HCT116 (cell line): ENCODE measurements around the gene CHAF1A. TPM values are rescaled to one million over a fixed set of nuclear protein-coding genes. Genes with fewer than 3 reads are reported as not detected.

Experiments used
- ATAC-seq: fragments of 200-7000 bp; cut with Tn5 transposase; 2 replicates; pipeline ENCODE4 v1.9.1; 2020; ENCODE audit warnings: mild to moderate bottlenecking, moderate library complexity
- BruUV-seq: library from RNA; stranded (reverse); fragments of 400-500 nt; replicated peaks from 2 replicates; lab custom pipeline; 2021; lab: Mats Ljungman, UMichigan
- CTCF ChIA-PET: fragments of 300-600 bp; sonication (Branson Sonifier 250); formaldehyde crosslinking; loops from one replicate; lab custom pipeline; 2021; ENCODE audit warnings: antibody characterized with exemption; lab: Charles Lee
- POLR2A ChIA-PET: fragments of 300-600, 350-600 bp; sonication (Branson Sonifier 250); formaldehyde crosslinking; loops from one replicate; lab custom pipeline; 2021; ENCODE audit warnings: antibody characterized with exemption; lab: Charles Lee
- RAD21 ChIA-PET, 2 experiments: fragments of 300-600 bp; sonication (Branson Sonifier 250); formaldehyde crosslinking; loops; one replicate each; lab custom pipeline; 2023; ENCODE audit warnings: low total read pairs in 2 of 2; ENCODE audit not compliant: uncharacterized antibody in 2 of 2, unreplicated experiment in 2 of 2, low non-redundant PET in 1 of 2; lab: Charles Lee
- DNase-seq: peaks from one replicate; pipeline ENCODE4 v3.0.0-alpha.2; 2010; ENCODE audit warnings: low read depth, low spot score
- H2AFZ ChIP-seq: fragments of 200-600 bp; shearing (Covaris generic), sonication (generic); 2 replicates; pipeline ENCODE4 v1.6.1; 2017; ENCODE audit warnings: low read depth, mixed run types, mixed read lengths, antibody characterized with exemption, low read length; ENCODE audit not compliant: poor library complexity, severe bottlenecking
- H3K27ac ChIP-seq: 2 replicates; pipeline ENCODE4 v1.5.1; 2012; ENCODE audit warnings: low read depth, low read length
- H3K27me3 ChIP-seq: fragments of 200-600 bp; sonication (generic); 2 replicates; pipeline ENCODE4 v1.6.1; 2016; ENCODE audit warnings: mixed run types, low read length, mixed read lengths; ENCODE audit not compliant: insufficient read depth
- H3K36me3 ChIP-seq, 2 experiments: fragments of 200-500 bp in 1 of 2; fragments of 200-600 bp in 1 of 2; sonication (Bioruptor generic) in 1 of 2; sonication (generic) in 1 of 2; 2 replicates each; pipeline versions ENCODE4 v1.5.1 to v1.6.1; 2014 to 2016; ENCODE audit warnings: low read length in 2 of 2, inconsistent platforms in 1 of 2, mixed read lengths in 1 of 2, mixed run types in 1 of 2; ENCODE audit not compliant: insufficient read depth in 2 of 2, control insufficient read depth in 1 of 2
- H3K4me1 ChIP-seq, 2 experiments: fragments of 200-600 bp in 1 of 2; sonication (generic) in 1 of 2; 2 replicates each; pipeline versions ENCODE4 v1.5.1 to v1.6.1; 2012 to 2017; ENCODE audit warnings: low read length in 2 of 2, inconsistent platforms in 1 of 2, mild to moderate bottlenecking in 1 of 2, mixed read lengths in 1 of 2, mixed run types in 1 of 2, moderate library complexity in 1 of 2; ENCODE audit not compliant: insufficient read depth in 2 of 2, control insufficient read depth in 1 of 2
- H3K4me2 ChIP-seq: fragments of 200-600 bp; sonication (generic); 2 replicates; pipeline ENCODE4 v1.6.1; 2017; ENCODE audit warnings: mixed run types, low read length, mixed read lengths
- H3K4me3 ChIP-seq, 2 experiments: fragments of 200-600 bp in 1 of 2; sonication (generic) in 1 of 2; replicated peaks in 1 of 2; 2 replicates each; pipeline ENCODE4 v1.5.1; 2011 to 2016; ENCODE audit warnings: low read length in 2 of 2, control low read depth in 1 of 2, low read depth in 1 of 2, mild to moderate bottlenecking in 1 of 2, mixed read lengths in 1 of 2, mixed run types in 1 of 2
- H3K79me2 ChIP-seq: fragments of 200-600 bp; sonication (generic); 2 replicates; pipeline ENCODE4 v1.6.1; 2017; ENCODE audit warnings: mild to moderate bottlenecking, mixed run types, low read length, moderate library complexity, mixed read lengths; ENCODE audit not compliant: insufficient read depth
- H3K9ac ChIP-seq: fragments of 200-600 bp; sonication (generic); 2 replicates; pipeline ENCODE4 v1.6.1; 2016; ENCODE audit warnings: low read length, mixed read lengths
- H3K9me2 ChIP-seq: fragments of 200-600 bp; sonication (generic), shearing (Covaris generic); 2 replicates; pipeline ENCODE4 v1.6.1; 2017; ENCODE audit warnings: mixed run types, mild to moderate bottlenecking, moderate library complexity; ENCODE audit not compliant: insufficient read depth
- H3K9me3 ChIP-seq, 2 experiments: fragments of 200-500 bp in 1 of 2; fragments of 200-600 bp in 1 of 2; sonication (Bioruptor generic) in 1 of 2; sonication (generic) in 1 of 2; 2 replicates each; pipeline ENCODE4 v1.6.1; 2014 to 2017; ENCODE audit warnings: low read length in 2 of 2, mixed read lengths in 2 of 2, inconsistent platforms in 1 of 2, low read depth in 1 of 2, mild to moderate bottlenecking in 1 of 2, mixed run types in 1 of 2, moderate library complexity in 1 of 2; ENCODE audit not compliant: control insufficient read depth in 1 of 2, insufficient read depth in 1 of 2
- H4K20me1 ChIP-seq: fragments of 200-600 bp; sonication (generic), shearing (Covaris generic); 2 replicates; pipeline ENCODE4 v1.6.1; 2017; ENCODE audit warnings: mixed run types, mild to moderate bottlenecking, moderate library complexity; ENCODE audit not compliant: insufficient read depth
- CBX3 ChIP-seq: IDR thresholded peaks from 2 replicates; pipeline ENCODE4 v1.6.1; 2012; ENCODE audit warnings: low read depth
- EGR1 ChIP-seq: IDR thresholded peaks from 2 replicates; pipeline ENCODE4 v1.6.1; 2012; ENCODE audit warnings: low read depth
- EZH2phosphoT487 ChIP-seq: fragments of 200-600 bp; IDR thresholded peaks from 2 replicates; pipeline ENCODE4 v1.6.1; 2018; ENCODE audit warnings: antibody characterized with exemption, borderline replicate concordance
- FOSL1 ChIP-seq: IDR thresholded peaks from 2 replicates; pipeline ENCODE4 v1.6.1; 2012; ENCODE audit warnings: low read depth
- POLR2A ChIP-seq: IDR thresholded peaks from 2 replicates; pipeline ENCODE4 v1.7.0; 2011; ENCODE audit warnings: borderline replicate concordance; ENCODE audit not compliant: insufficient read depth, insufficient read length; ENCODE audit errors: extremely low read depth
- POLR2AphosphoS5 ChIP-seq: IDR thresholded peaks from 2 replicates; pipeline ENCODE4 v1.6.1; 2011; ENCODE audit warnings: mild to moderate bottlenecking, low read depth, low read length, moderate library complexity
- TCF7L2 ChIP-seq: IDR thresholded peaks from 2 replicates; pipeline ENCODE4 v1.7.0; 2011; ENCODE audit warnings: borderline replicate concordance, inconsistent platforms; ENCODE audit not compliant: insufficient read depth, insufficient read length; ENCODE audit errors: extremely low read depth
- ZNF274 ChIP-seq: fragments of 200-500 bp; sonication (Bioruptor generic); IDR thresholded peaks from 2 replicates; pipeline ENCODE4 v1.6.1; 2014; ENCODE audit warnings: mild to moderate bottlenecking, low read depth, low read length, inconsistent platforms
- intact Hi-C: fragments of 100-400 bp; cut with micrococcal nuclease; formaldehyde crosslinking; loops from 2 replicates; pipeline ENCODE4 v1.10.0; 2022
- total RNA-seq: library from RNA; stranded (reverse); gene quantifications from one replicate; pipeline ENCODE4 v1.2.1, GENCODE V29; 2021; ENCODE audit not compliant: unreplicated experiment
- TF ChIP-seq, protein P1 (sequence below): IDR thresholded peaks from 2 replicates; pipeline ENCODE4 v1.6.1; 2011; ENCODE audit warnings: mild to moderate bottlenecking, low read length, moderate library complexity; ENCODE audit not compliant: insufficient replicate concordance; ENCODE audit errors: extremely low read depth
- TF ChIP-seq, protein P2 (sequence below): IDR thresholded peaks from 2 replicates; pipeline ENCODE4 v1.6.1; 2012
- TF ChIP-seq, protein P3 (sequence below), 3 experiments: fragments of 200-600 bp in 1 of 3; sonication (generic) in 1 of 3; IDR thresholded peaks in 2 of 3; conservative IDR thresholded peaks in 1 of 3; 2 replicates each; pipeline ENCODE4 v1.5.1; 2012 to 2017; ENCODE audit warnings: low read depth in 2 of 3, low read length in 2 of 3, antibody characterized with exemption in 1 of 3, borderline replicate concordance in 1 of 3, control low read depth in 1 of 3, mild to moderate bottlenecking in 1 of 3, mixed read lengths in 1 of 3, mixed run types in 1 of 3, moderate library complexity in 1 of 3; ENCODE audit not compliant: insufficient read depth in 1 of 3
- TF ChIP-seq, protein P4 (sequence below): IDR thresholded peaks from 2 replicates; pipeline ENCODE4 v1.6.1; 2012

Gene CHAF1A
- total RNA-seq, 1 experiment from 2014 or later, result 69.9 TPM

DNA sequence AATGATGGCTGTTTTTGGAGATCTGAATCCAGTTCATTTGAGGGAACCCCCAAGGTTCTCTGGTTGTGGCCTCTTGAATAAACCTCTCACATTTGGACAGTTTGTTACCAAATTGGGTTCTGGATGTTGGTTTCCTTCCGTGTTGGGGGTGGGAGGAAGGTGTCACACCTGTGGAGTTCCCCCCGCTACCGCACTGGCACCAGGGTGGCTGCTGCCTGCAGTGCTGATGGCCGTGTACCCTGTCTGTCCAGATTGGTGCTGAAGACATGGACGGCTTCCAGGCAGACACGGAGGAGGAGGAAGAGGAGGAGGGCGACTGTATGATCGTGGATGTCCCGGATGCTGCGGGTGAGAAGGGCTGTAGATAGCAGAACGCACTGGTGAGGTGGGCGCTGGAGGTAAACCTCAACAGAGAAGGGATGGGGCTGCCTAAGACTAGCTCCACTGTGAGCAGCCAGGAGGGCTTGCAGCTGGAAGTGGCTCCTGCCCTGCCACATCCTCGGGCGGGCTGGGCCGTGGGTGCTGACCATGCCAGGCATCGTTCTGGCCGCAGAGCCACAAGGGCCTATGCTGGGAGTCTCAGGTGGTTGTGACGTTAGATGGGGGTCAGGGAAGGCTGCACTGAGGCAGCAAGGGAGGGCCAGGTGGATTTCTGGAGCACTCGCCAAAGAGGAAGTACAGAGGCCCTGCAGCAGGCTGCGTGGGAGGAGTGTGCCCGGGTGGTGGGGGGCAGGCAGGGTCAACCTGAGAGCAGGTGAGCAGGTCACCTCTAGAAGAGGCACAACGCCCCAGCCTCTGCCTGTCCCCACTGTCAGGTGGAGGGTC lies 39.8 kb downstream of the CHAF1A start:
- DNase-seq, result no peak
- CTCF ChIA-PET, result no interaction called here
- Histone ChIP-seq H3K27ac (no peak overlapping the region), H4K20me1 (no peaks in the 10 kb centered on the region), H3K9me3 (no peaks in the 10 kb centered on the region), H3K79me2 (peaks cover 22% of the 10 kb centered on the region), H2AFZ (no peak overlapping the region), H3K4me1 (no peaks in the 10 kb centered on the region), H3K36me3 (peaks cover 11 to 13% of the 10 kb centered on the region in 2 experiments; a peak in 3 of 4 replicates), H3K4me2 (no peak overlapping the region), H3K9me2 (no peaks in the 10 kb centered on the region), H3K4me3 (no peak overlapping the region), H3K27me3 (no peaks in the 10 kb centered on the region), H3K9ac (no peak overlapping the region)
- RAD21 ChIA-PET, result no interaction called here
- TF ChIP-seq, protein P1, sequence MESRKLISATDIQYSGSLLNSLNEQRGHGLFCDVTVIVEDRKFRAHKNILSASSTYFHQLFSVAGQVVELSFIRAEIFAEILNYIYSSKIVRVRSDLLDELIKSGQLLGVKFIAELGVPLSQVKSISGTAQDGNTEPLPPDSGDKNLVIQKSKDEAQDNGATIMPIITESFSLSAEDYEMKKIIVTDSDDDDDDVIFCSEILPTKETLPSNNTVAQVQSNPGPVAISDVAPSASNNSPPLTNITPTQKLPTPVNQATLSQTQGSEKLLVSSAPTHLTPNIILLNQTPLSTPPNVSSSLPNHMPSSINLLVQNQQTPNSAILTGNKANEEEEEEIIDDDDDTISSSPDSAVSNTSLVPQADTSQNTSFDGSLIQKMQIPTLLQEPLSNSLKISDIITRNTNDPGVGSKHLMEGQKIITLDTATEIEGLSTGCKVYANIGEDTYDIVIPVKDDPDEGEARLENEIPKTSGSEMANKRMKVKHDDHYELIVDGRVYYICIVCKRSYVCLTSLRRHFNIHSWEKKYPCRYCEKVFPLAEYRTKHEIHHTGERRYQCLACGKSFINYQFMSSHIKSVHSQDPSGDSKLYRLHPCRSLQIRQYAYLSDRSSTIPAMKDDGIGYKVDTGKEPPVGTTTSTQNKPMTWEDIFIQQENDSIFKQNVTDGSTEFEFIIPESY, result no peak
- TF ChIP-seq CBX3, result no peak
- POLR2A ChIA-PET, result no interaction called here
- intact Hi-C loops, result no loop called here
- no TSS peak for BruUV-seq
- no peak for ATAC-seq

DNA sequence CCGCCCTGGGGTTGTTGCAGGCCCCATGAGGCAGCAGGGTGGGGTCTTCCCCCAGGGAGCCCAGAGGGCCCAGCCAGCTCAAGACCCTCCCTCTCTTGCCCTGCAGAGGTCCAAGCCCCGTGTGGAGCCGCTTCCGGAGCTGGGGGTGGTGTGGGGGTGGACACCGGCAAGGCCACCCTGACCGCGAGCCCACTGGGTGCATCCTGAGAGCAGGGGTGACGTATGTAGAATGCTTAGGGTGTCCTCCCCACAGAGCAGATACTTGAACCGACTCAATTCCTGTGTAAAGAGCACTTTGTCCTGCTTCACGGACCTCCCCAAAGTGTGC lies 40.3 kb downstream of the CHAF1A start:
- Histone ChIP-seq H3K36me3 (peaks cover 11 to 18% of the 10 kb centered on the region in 2 experiments; a peak in 3 of 4 replicates), H3K9ac (no peak overlapping the region), H3K9me2 (no peaks in the 10 kb centered on the region), H3K4me3 (no peak overlapping the region), H2AFZ (no peak overlapping the region), H3K9me3 (no peaks in the 10 kb centered on the region), H3K27me3 (no peaks in the 10 kb centered on the region), H4K20me1 (no peaks in the 10 kb centered on the region), H3K79me2 (peaks cover 19% of the 10 kb centered on the region), H3K27ac (no peak overlapping the region), H3K4me2 (no peak overlapping the region), H3K4me1 (no peaks in the 10 kb centered on the region)
- ATAC-seq, result no peak
- POLR2A ChIA-PET, result no interaction called here
- no peak for DNase-seq
- no TSS peak for BruUV-seq
- intact Hi-C loops, result no loop called here
- CTCF ChIA-PET, result no interaction called here
- RAD21 ChIA-PET, result no interaction called here
- no peak for TF ChIP-seq EGR1
- TF ChIP-seq, protein P2, sequence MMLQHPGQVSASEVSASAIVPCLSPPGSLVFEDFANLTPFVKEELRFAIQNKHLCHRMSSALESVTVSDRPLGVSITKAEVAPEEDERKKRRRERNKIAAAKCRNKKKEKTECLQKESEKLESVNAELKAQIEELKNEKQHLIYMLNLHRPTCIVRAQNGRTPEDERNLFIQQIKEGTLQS, result no peak
- TF ChIP-seq, protein P1, result no peak
- no peak for TF ChIP-seq EZH2phosphoT487
- no peak for TF ChIP-seq POLR2AphosphoS5
- TF ChIP-seq, protein P3, sequence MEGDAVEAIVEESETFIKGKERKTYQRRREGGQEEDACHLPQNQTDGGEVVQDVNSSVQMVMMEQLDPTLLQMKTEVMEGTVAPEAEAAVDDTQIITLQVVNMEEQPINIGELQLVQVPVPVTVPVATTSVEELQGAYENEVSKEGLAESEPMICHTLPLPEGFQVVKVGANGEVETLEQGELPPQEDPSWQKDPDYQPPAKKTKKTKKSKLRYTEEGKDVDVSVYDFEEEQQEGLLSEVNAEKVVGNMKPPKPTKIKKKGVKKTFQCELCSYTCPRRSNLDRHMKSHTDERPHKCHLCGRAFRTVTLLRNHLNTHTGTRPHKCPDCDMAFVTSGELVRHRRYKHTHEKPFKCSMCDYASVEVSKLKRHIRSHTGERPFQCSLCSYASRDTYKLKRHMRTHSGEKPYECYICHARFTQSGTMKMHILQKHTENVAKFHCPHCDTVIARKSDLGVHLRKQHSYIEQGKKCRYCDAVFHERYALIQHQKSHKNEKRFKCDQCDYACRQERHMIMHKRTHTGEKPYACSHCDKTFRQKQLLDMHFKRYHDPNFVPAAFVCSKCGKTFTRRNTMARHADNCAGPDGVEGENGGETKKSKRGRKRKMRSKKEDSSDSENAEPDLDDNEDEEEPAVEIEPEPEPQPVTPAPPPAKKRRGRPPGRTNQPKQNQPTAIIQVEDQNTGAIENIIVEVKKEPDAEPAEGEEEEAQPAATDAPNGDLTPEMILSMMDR (IDR thresholded peaks at IDR 0.05 in 2 of 3, conservative IDR thresholded peaks at IDR 0.05 in 1 of 3; ENCODE audit: borderline replicate concordance in 1 of 3, insufficient read depth in 1 of 3, low read depth in 2 of 3, low read length in 2 of 3), result no peak
- TF ChIP-seq POLR2A, result no peak
- no peak for TF ChIP-seq ZNF274
- TF ChIP-seq TCF7L2, result no peak
- TF ChIP-seq, protein P4, sequence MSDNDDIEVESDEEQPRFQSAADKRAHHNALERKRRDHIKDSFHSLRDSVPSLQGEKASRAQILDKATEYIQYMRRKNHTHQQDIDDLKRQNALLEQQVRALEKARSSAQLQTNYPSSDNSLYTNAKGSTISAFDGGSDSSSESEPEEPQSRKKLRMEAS, result no peak
- TF ChIP-seq FOSL1, result no peak
